GM06990 (cell line): ENCODE results near the gene MFSD6.
A peak's percentile ranks its signal among the peaks of the same experiment; 100 is the strongest.

Experiments
- DNase-seq: peaks from one replicate; pipeline ENCODE4 v3.0.0-alpha.2; 2011; ENCODE audit not compliant: insufficient read length; ENCODE audit errors: extremely low read depth
- H3K27me3 ChIP-seq: replicated peaks from 2 replicates; pipeline ENCODE4 v1.6.0; 2011; ENCODE audit warnings: low read length; ENCODE audit not compliant: control insufficient read depth, insufficient read depth
- H3K36me3 ChIP-seq: 2 replicates; pipeline ENCODE4 v1.5.1; 2011; ENCODE audit warnings: low read length; ENCODE audit not compliant: control insufficient read depth, insufficient read depth
- H3K4me3 ChIP-seq: replicated peaks from 2 replicates; pipeline ENCODE4 v1.5.1; 2011; ENCODE audit warnings: low read depth, mild to moderate bottlenecking, control low read depth, low read length
- CTCF ChIP-seq: IDR thresholded peaks from 2 replicates; pipeline ENCODE4 v1.5.1; 2011; ENCODE audit warnings: low read length, control low read depth, mild to moderate bottlenecking, inconsistent platforms; ENCODE audit not compliant: insufficient read depth, poor library complexity, severe bottlenecking

The MFSD6 gene

GRCh38 chr2:190528521-190529001, 120.4 kb downstream of the MFSD6 start:
- TF ChIP-seq CTCF: no peak
- no peak overlapping the region for H3K4me3 ChIP-seq
- H3K36me3 ChIP-seq: no peaks in the 10 kb centered on the region
- H3K27me3 ChIP-seq: no peaks in the 10 kb centered on the region
- no peak for DNase-seq

DNA sequence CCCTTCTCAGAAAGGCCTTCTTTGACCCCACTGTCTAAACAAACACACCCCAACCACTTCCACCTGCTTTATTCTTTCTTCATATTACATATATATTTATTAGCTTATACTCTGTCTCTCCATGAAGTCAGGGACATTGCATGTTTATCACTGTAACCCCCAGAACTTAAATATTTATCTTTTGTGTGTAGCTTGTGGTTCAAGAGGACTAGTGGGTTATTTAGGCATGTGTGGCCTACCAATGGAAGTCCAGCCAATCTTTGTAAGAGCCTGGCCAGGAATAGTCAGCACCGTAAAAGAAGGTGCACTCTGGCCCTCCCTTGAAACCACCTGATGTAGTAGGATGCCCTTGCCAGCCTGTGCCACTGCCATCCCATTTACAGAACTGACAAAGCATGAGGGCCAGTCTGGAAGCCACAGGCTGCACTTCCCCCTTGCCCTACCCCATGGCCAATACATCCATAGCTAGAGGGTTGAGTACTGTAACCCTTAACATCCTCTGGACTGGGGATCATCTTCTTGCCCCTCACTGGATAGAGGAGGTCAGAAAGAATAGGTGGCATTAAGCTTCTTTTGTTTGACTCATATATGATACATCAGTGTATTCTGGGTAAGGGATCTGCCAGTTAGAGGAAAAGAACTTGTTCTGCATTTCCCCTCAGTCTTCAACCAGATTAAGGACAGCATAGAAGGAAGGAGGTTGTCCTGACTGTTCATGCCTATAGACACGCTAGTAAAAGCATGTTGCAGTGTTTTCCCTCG, 121.5 kb downstream of the MFSD6 start:
- no peak for TF ChIP-seq CTCF
- Histone ChIP-seq H3K27me3 (no peaks in the 10 kb centered on the region), H3K36me3 (no peaks in the 10 kb centered on the region), H3K4me3 (no peak overlapping the region)
- DNase-seq: no peak

GRCh38 chr2:190530248-190530900, 122.2 kb downstream of the MFSD6 start:
- no peak for TF ChIP-seq CTCF
- no peak overlapping the region for H3K4me3 ChIP-seq
- H3K36me3 ChIP-seq: no peaks in the 10 kb centered on the region
- no peak for DNase-seq
- no peaks in the 10 kb centered on the region for H3K27me3 ChIP-seq

- DNase-seq: no peak
- Histone ChIP-seq H3K4me3 (peak overlapping the region; percentile 75), H3K27me3 (no peaks in the 10 kb centered on the region), H3K36me3 (no peaks in the 10 kb centered on the region)
- no peak for TF ChIP-seq CTCF
Measured at GRCh38 chr2:190532581-190532980, 124.4 kb downstream of the MFSD6 start.

- H3K27me3 ChIP-seq: no peaks in the 10 kb centered on the region
- H3K36me3 ChIP-seq: no peaks in the 10 kb centered on the region
- TF ChIP-seq CTCF: no peak
- DNase-seq: no peak
- H3K4me3 ChIP-seq: peak overlapping the region; percentile 75
Measured at GRCh38 chr2:190533175-190533967, 125.2 kb downstream of the MFSD6 start.
